Measurements from ENCODE around the gene ARHGEF40.

- TF ChIP-seq CTCF (conservative IDR thresholded peaks at IDR 0.05; ENCODE audit: low read depth, low read length): no peak
- no peak for TF ChIP-seq EZH2 (IDR thresholded peaks at IDR 0.05; ENCODE audit: low read length, unreplicated experiment)
Observed at GRCh38 chr14:21048638-21049037, 21.5 kb upstream of the ARHGEF40 start.
